Astrocyte of the hippocampus (primary cell): ENCODE measurements around the gene PIF1.
"Not testable (repeated sequence)": the region's sequence is repeated elsewhere in the genome, so short reads cannot be mapped to it uniquely, and the experiment has no call there.

ENCODE experiments used
- DNase-seq: peaks from one replicate; pipeline ENCODE4 v3.0.0; 2011; ENCODE audit warnings: low read depth, low spot score

The PIF1 gene

GRCh38 chr15:64809649-64810496, 15.6 kb downstream of the PIF1 start:
- DNase-seq = peak; percentile 86

- no peak for DNase-seq
Observed at GRCh38 chr15:64808785-64809453, 16.5 kb downstream of the PIF1 start.

- no peak for DNase-seq
Observed at GRCh38 chr15:64807751-64808222, 17.7 kb downstream of the PIF1 start.

- DNase-seq = no peak
Observed at GRCh38 chr15:64807051-64807749, 18.2 kb downstream of the PIF1 start.

- no peak for DNase-seq
Observed at GRCh38 chr15:64806509-64806908, 18.9 kb downstream of the PIF1 start.

GRCh38 chr15:64804619-64805018, 20.8 kb downstream of the PIF1 start:
- no peak for DNase-seq

- no peak for DNase-seq
Observed at GRCh38 chr15:64803526-64803925, 21.9 kb downstream of the PIF1 start.

GRCh38 chr15:64800476-64800875, 25.0 kb downstream of the PIF1 start:
- DNase-seq = no peak

- DNase-seq = not testable (repeated sequence)
Observed at GRCh38 chr15:64798905-64799304, 26.5 kb downstream of the PIF1 start.

- DNase-seq = not testable (repeated sequence)
Observed at GRCh38 chr15:64795921-64796320, 29.5 kb downstream of the PIF1 start.

- not testable (repeated sequence) for DNase-seq
Observed at GRCh38 chr15:64795299-64795698, 30.1 kb downstream of the PIF1 start.

- DNase-seq = no peak
Observed at GRCh38 chr15:64792282-64792681, 33.2 kb downstream of the PIF1 start.

GRCh38 chr15:64791401-64791800, 34.0 kb downstream of the PIF1 start:
- no peak for DNase-seq

GRCh38 chr15:64783796-64784195, 41.7 kb downstream of the PIF1 start:
- DNase-seq = no peak

GRCh38 chr15:64782751-64783150, 42.7 kb downstream of the PIF1 start:
- DNase-seq = no peak

- no peak for DNase-seq
Observed at GRCh38 chr15:64781299-64781698, 44.1 kb downstream of the PIF1 start.

- DNase-seq = no peak
Observed at GRCh38 chr15:64780600-64781156, 44.8 kb downstream of the PIF1 start.

- no peak for DNase-seq
Observed at GRCh38 chr15:64779630-64780029, 45.8 kb downstream of the PIF1 start.

- no peak for DNase-seq
Observed at GRCh38 chr15:64779024-64779423, 46.4 kb downstream of the PIF1 start.

- DNase-seq = no peak
Observed at GRCh38 chr15:64776402-64776786, 49.1 kb downstream of the PIF1 start.

- peak; percentile 47 for DNase-seq
Observed at GRCh38 chr15:64775551-64776401, 49.7 kb downstream of the PIF1 start, which contains the start of gene RBPMS2. Gene RBPMS2 (minus strand): TSS chr15:64775589. CDS start chr15:64775319, 270 bp downstream.
